HG02981 (cell line): ENCODE data around the gene NEDD4.
"Not testable (repeated sequence)": the region's sequence is repeated elsewhere in the genome, so short reads cannot be mapped to it uniquely, and the experiment has no call there.

Source experiments
- ATAC-seq: cut with Tn5 transposase; IDR thresholded peaks from one replicate; pipeline ENCODE4 v1.9.1; 2021; ENCODE audit warnings: mild to moderate bottlenecking, moderate library complexity; ENCODE audit not compliant: unreplicated experiment

Gene NEDD4

DNA sequence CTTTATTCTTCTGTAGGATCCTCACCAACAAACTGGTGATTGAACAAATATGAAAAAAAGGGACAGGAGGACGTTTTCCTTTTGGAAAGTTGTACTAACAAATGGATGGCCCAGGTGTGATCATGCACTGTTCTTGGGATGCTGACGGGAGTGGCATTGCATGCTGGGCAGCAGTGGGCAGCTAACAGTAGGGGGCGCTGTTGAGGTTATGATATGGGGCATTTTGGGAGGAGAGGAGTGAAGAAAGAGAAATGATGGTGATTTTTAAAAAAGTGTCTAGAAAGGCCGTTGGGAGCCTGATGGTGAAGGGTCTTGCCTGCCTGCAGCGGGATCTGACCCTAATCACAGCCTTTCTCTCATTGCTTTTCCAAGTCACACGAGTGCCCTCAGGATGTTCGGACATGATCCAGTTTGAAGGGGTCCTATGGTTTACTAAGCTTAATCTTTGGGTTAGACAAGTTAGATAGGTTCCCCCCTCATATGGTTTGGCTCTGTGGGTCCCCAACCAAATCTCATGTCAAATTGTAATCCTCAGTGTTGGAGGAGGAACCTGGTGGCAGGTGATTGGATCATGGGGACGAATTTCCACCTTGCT lies 204.2 kb downstream of the NEDD4 start:
- ATAC-seq, result no peak

DNA sequence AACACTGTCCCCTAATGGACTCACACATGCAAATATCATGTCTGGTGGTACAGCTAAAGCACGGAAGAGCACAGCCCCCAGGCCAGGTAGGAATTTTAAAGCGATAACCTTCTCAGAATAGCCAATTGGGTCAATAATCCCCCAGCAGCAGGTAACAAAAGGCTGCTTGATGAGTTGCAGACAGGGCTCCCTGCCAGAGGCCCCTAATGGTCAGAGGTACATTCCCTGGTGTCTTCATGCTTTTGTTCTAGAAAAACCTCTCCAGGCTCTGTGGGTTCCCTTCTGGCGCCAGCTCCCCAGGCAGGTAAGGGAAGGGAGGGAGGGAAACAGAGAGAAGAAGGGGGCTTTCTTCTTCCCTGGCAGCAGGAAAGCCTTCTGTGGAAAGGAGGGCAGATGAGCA lies 207.1 kb downstream of the NEDD4 start:
- ATAC-seq, result no peak

DNA sequence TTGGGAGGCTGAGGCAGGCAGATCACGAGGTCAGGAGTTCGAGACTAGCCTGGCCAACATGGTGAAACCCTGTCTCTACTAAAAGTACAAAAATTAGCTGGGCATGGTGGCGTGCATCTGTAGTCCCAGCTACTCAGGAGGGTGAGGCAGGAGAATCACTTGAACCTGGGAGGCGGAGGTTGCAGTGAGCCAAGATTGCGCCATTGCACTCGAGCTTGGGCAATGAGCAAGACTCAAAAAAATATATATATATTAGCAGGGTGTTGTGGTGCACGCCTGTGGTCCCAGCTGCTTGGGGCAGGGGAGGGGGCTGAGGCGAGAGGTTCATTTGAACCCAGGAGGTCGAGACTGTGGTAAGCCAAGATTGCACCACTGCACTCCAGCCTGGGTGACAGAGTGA lies 207.8 kb downstream of the NEDD4 start:
- not testable (repeated sequence) for ATAC-seq

DNA sequence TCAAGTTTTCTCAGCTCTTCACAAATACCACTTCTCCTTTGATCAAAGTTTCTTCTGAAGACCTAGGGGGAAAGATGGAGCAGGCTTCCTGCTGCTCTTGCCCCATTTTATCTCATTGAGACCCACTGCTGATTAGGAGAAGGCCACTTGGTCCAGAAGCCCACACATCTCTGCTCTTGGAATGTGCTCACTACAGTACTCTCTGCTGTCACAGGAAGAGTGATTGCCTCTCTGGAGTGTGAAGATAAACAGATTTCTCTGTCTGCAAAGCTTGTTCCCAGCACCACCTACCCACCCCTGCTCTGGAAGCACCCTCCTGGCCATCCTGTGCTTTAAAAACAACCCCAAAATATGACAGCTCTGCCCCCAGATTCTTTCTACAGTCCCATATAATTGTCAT lies 209.1 kb downstream of the NEDD4 start:
- no peak for ATAC-seq

GRCh38 chr15:55782901-55783300 lies 210.5 kb downstream of the NEDD4 start:
- ATAC-seq, result no peak

DNA sequence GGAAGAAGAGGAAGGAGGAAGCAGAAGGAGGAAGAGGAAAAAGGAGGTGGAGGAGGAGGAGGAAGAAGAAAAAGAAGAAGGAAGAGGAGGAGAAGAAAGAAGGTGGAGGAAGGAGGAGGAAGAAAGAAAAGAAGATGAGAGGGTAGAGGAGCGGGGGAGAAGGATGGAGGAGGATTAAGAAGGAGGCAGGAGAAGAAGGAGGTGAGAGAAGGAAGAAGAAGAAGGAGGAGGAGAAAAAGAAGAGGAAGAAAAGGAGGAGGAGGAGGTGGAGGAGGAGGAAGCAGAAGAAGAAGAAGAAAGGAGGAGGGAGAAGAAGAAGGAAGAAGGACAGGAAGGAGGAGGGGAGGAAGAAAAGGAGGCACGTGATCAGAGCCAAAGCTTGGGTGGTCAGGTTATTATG lies 213.1 kb downstream of the NEDD4 start:
- no peak for ATAC-seq

GRCh38 chr15:55778932-55779331 lies 214.5 kb downstream of the NEDD4 start:
- ATAC-seq, result no peak
